Measurements from ENCODE around the gene SMPD3.

- TF ChIP-seq CTCF (IDR thresholded peaks at IDR 0.05) (no peak), POLR2A (IDR thresholded peaks at IDR 0.05) (no peak)
Observed at GRCh38 chr16:68432701-68433100, 15.6 kb downstream of the SMPD3 start.
